Neuronal stem cell (in vitro differentiated cells): Measurements from ENCODE around the gene EPC2.

Experiments
- DNase-seq: peaks from one replicate; pipeline ENCODE4 v3.0.0-alpha.2; 2013; ENCODE audit warnings: low spot score
- H2AFZ ChIP-seq: one replicate; pipeline ENCODE4 v1.6.1; 2013; ENCODE audit warnings: mild to moderate bottlenecking, low read length, inconsistent platforms
- H2AK5ac ChIP-seq: 2 replicates; pipeline ENCODE4 v1.6.1; 2013; ENCODE audit warnings: low read depth, mild to moderate bottlenecking, inconsistent platforms, low read length, moderate library complexity, mixed read lengths
- H2BK120ac ChIP-seq: 2 replicates; pipeline ENCODE4 v1.6.1; 2013; ENCODE audit warnings: low read depth, mild to moderate bottlenecking, inconsistent platforms, low read length, moderate library complexity, mixed read lengths
- H2BK12ac ChIP-seq: one replicate; pipeline ENCODE4 v1.6.1; 2013; ENCODE audit warnings: low read length, inconsistent platforms
- H2BK15ac ChIP-seq: 2 replicates; pipeline ENCODE4 v1.6.1; 2013; ENCODE audit warnings: mild to moderate bottlenecking, low read length, inconsistent platforms, mixed read lengths
- H2BK5ac ChIP-seq: one replicate; pipeline ENCODE4 v1.6.1; 2013; ENCODE audit warnings: inconsistent platforms, mild to moderate bottlenecking, low read length, moderate library complexity
- H3K14ac ChIP-seq: one replicate; pipeline ENCODE4 v1.6.1; 2013; ENCODE audit warnings: low read length, inconsistent platforms
- H3K18ac ChIP-seq: 2 replicates; pipeline ENCODE4 v1.6.1; 2013; ENCODE audit warnings: low read length, inconsistent platforms
- H3K23ac ChIP-seq: 2 replicates; pipeline ENCODE4 v1.6.1; 2013; ENCODE audit warnings: low read depth, mild to moderate bottlenecking, mixed read lengths, low read length, inconsistent platforms; ENCODE audit not compliant: poor library complexity
- H3K27ac ChIP-seq: replicated peaks from 3 replicates; pipeline ENCODE4 v1.5.1; 2013; ENCODE audit warnings: low read length, inconsistent platforms
- H3K27me3 ChIP-seq, 3 experiments: 2 replicates each; pipeline ENCODE4 v1.6.1; 2013; ENCODE audit warnings: low read length in 3 of 3, mild to moderate bottlenecking in 2 of 3, inconsistent platforms in 1 of 3, low read depth in 1 of 3, mixed read lengths in 1 of 3, moderate library complexity in 1 of 3; ENCODE audit not compliant: control insufficient read depth in 3 of 3, insufficient read depth in 3 of 3
- H3K36me3 ChIP-seq, 2 donors: replicated peaks in 1 of 2; 2 replicates each; pipeline ENCODE4 v1.6.1; 2013; ENCODE audit warnings: low read length in 2 of 2; ENCODE audit not compliant: control insufficient read depth in 2 of 2, insufficient read depth in 2 of 2
- H3K4ac ChIP-seq: 2 replicates; pipeline ENCODE4 v1.6.1; 2013; ENCODE audit warnings: inconsistent platforms, mild to moderate bottlenecking, low read length, moderate library complexity
- H3K4me1 ChIP-seq, 2 donors: 1 replicate in 1 of 2; 2 replicates in 1 of 2; pipeline ENCODE4 v1.6.1; 2013; ENCODE audit warnings: low read length in 2 of 2, low read depth in 1 of 2; ENCODE audit not compliant: control insufficient read depth in 2 of 2, insufficient read depth in 1 of 2
- H3K4me2 ChIP-seq: one replicate; pipeline ENCODE4 v1.6.1; 2013; ENCODE audit warnings: mild to moderate bottlenecking, low read length, inconsistent platforms; ENCODE audit not compliant: insufficient read depth, poor library complexity, severe bottlenecking
- H3K4me3 ChIP-seq, 2 donors: 2 replicates each; pipeline ENCODE4 v1.5.1; 2013; ENCODE audit warnings: low read length in 2 of 2, mild to moderate bottlenecking in 2 of 2, inconsistent platforms in 1 of 2, moderate library complexity in 1 of 2
- H3K79me1 ChIP-seq: one replicate; pipeline ENCODE4 v1.6.1; 2013; ENCODE audit warnings: low read depth, mild to moderate bottlenecking, inconsistent platforms, low read length, moderate library complexity
- H3K9ac ChIP-seq: one replicate; pipeline ENCODE4 v1.6.1; 2013; ENCODE audit warnings: mild to moderate bottlenecking, low read depth, low read length, inconsistent platforms; ENCODE audit not compliant: poor library complexity
- H3K9me3 ChIP-seq, 2 donors: replicated peaks in 1 of 2; 2 replicates each; pipeline versions ENCODE3 to v1.6.1; 2013; ENCODE audit warnings: low read length in 2 of 2, mild to moderate bottlenecking in 2 of 2, inconsistent platforms in 1 of 2, low read depth in 1 of 2, mixed read lengths in 1 of 2, moderate library complexity in 1 of 2; ENCODE audit not compliant: control insufficient read depth in 2 of 2, insufficient read depth in 1 of 2
- H4K8ac ChIP-seq: one replicate; pipeline ENCODE4 v1.6.1; 2013; ENCODE audit warnings: low read depth, mild to moderate bottlenecking, inconsistent platforms, low read length, moderate library complexity
- H4K91ac ChIP-seq: one replicate; pipeline ENCODE4 v1.6.1; 2013; ENCODE audit warnings: low read length, low read depth, mild to moderate bottlenecking, inconsistent platforms; ENCODE audit not compliant: poor library complexity
- WGBS, 2 donors: extraction: QIAGEN DNeasy Blood & Tissue Kit; methylation state at CpG; one replicate each; pipeline ENCODE4 v1.1.7; 2013; ENCODE audit warnings: missing lambda C conversion rate in 2 of 2, mixed read lengths in 1 of 2; ENCODE audit not compliant: insufficient read length in 2 of 2, insufficient replicate concordance in 1 of 2; ENCODE audit errors: extremely low coverage in 2 of 2; 5-methylcytosine and 5-hydroxymethylcytosine counted together

EPC2 gene

DNA sequence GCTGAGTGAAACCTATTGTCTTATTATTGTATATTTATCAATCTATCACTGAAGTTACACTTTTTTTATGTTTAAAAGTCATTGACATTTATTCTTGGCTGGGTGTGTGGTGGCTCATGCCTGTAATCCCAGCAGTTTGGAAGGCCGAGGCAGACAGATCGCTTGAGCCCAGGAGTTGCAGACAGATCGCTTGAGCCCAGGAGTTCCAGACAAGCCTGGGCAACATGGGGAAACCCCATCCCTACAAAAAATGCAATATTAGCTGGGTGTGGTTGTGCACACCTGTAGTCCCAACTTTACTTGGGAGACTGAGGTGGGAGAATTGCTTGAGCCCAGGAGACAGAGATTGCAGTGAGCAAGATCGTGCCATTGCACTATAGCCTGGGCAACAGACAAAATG lies 97.8 kb downstream of the EPC2 start:
- H3K27me3 ChIP-seq, result no peaks in the 10 kb centered on the region
- no peak overlapping the region for H3K4ac ChIP-seq
- WGBS, 2 donors, result no CpG with 5 or more reads among the region's 4 CpGs
- no peak overlapping the region for H3K23ac ChIP-seq
- H3K27ac ChIP-seq, result no peak overlapping the region
- no peak overlapping the region for H2BK15ac ChIP-seq
- H3K36me3 ChIP-seq, result peaks cover 0 to 12% of the 10 kb centered on the region in 2 donors
- no peak overlapping the region for H2BK12ac ChIP-seq
- no peak overlapping the region for H2AFZ ChIP-seq
- H4K8ac ChIP-seq, result no peak overlapping the region
- no peak for DNase-seq
- H2BK5ac ChIP-seq, result no peak overlapping the region
- H2AK5ac ChIP-seq, result no peak overlapping the region
- H3K79me1 ChIP-seq, result no peaks in the 10 kb centered on the region
- H3K14ac ChIP-seq, result no peak overlapping the region
- no peak overlapping the region for H4K91ac ChIP-seq
- no peak overlapping the region for H3K4me3 ChIP-seq
- no peaks in the 10 kb centered on the region for H3K9me3 ChIP-seq
- H2BK120ac ChIP-seq, result no peak overlapping the region
- H3K18ac ChIP-seq, result no peak overlapping the region
- no peak overlapping the region for H3K4me2 ChIP-seq
- no peaks in the 10 kb centered on the region for H3K4me1 ChIP-seq
- H3K9ac ChIP-seq, result no peak overlapping the region

DNA sequence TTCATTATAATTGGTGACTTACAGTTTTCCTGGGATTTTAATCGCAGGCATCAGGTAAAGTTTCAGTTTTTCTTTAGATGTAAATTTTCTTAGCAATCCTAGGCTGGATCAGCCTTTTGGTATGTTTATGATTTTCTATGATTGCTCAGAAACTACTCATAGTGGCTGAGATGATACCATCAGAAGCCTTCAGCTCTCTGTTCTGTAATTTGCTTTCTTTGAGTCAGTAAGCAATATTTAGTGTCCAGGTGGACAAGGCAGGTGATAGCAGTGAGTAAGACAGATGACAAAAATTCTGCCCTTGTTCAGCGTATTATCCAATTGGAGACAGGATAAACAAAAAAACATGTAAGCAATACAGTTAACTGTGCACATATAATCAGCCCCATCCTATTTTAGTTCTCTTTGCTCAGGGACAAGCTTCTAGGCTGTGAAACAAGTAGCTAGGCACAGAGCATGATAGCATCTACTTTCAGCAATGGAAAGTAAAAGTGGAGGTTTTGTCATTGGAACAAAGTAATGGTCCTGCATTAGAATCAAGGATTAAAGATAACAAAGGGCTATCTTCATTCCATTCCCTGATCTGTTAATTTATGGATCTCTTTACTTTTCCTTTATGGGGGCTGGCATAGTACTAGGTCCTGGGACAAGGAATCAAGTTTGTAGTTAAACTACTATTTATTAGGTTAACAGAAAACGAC lies 100.8 kb downstream of the EPC2 start:
- Histone ChIP-seq H3K27me3 (no peaks in the 10 kb centered on the region), H2BK12ac (no peak overlapping the region), H3K14ac (no peak overlapping the region), H3K4me2 (no peak overlapping the region), H2BK120ac (no peak overlapping the region), H3K9ac (no peak overlapping the region), H3K9me3 (no peaks in the 10 kb centered on the region), H3K4me3 (no peak overlapping the region), H3K27ac (no peak overlapping the region), H3K18ac (no peak overlapping the region), H2AFZ (no peak overlapping the region), H2BK5ac (no peak overlapping the region), H4K91ac (no peak overlapping the region), H3K4me1 (no peaks in the 10 kb centered on the region), H3K4ac (no peak overlapping the region), H3K79me1 (no peaks in the 10 kb centered on the region), H3K36me3 (peaks cover 0 to 24% of the 10 kb centered on the region in 2 donors), H2BK15ac (no peak overlapping the region), H3K23ac (no peak overlapping the region), H2AK5ac (no peak overlapping the region), H4K8ac (no peak overlapping the region)
- WGBS, 2 donors, result no CpG with 5 or more reads among the region's 3 CpGs
- DNase-seq, result no peak

GRCh38 chr2:148746973-148747372 lies 102.4 kb downstream of the EPC2 start:
- H3K36me3 ChIP-seq, result peaks cover 0 to 26% of the 10 kb centered on the region in 2 donors
- no peak overlapping the region for H3K23ac ChIP-seq

DNA sequence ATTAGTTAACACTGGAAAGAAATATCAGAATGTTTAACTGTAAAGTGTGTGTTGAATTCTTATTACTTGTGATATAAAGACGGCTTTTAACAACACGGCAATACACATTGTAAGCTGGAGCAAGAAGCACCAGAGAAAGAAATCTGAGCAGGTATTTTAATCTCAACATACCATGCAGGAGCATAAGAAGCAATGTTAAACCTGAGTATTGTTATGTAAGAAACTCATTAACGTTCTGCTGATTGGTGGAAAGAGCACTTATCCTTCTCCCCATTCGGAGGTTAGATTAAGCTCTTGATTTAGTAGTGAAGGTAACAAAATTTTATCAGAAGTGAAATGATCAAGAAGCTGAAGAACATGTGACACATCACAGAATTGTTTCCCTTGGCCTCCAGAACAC lies 107.4 kb downstream of the EPC2 start:
- Histone ChIP-seq H3K4me3 (no peak overlapping the region), H3K79me1 (no peaks in the 10 kb centered on the region), H3K9ac (no peak overlapping the region), H2BK12ac (no peak overlapping the region), H2AFZ (no peak overlapping the region), H3K27me3 (no peaks in the 10 kb centered on the region), H3K4ac (no peak overlapping the region), H4K8ac (no peak overlapping the region), H3K36me3 (peaks cover 0 to 56% of the 10 kb centered on the region in 2 donors), H3K18ac (no peak overlapping the region), H3K23ac (no peak overlapping the region), H2BK15ac (no peak overlapping the region), H4K91ac (no peak overlapping the region), H2BK120ac (no peak overlapping the region), H3K27ac (no peak overlapping the region), H3K14ac (no peak overlapping the region), H3K4me1 (no peaks in the 10 kb centered on the region), H2AK5ac (no peak overlapping the region), H3K4me2 (no peak overlapping the region), H2BK5ac (no peak overlapping the region), H3K9me3 (no peaks in the 10 kb centered on the region)
- WGBS, 2 donors, result no CpG with 5 or more reads among the region's 4 CpGs
- DNase-seq, result no peak

More at GRCh38 chr2:148746973-148747372, 102.4 kb downstream of the EPC2 start:
- Histone ChIP-seq H3K9ac (no peak overlapping the region), H2BK12ac (no peak overlapping the region), H2BK5ac (no peak overlapping the region), H3K79me1 (no peaks in the 10 kb centered on the region), H3K4me1 (no peaks in the 10 kb centered on the region), H3K9me3 (no peaks in the 10 kb centered on the region), H2BK120ac (no peak overlapping the region), H3K4me2 (no peak overlapping the region), H3K18ac (no peak overlapping the region), H2AK5ac (no peak overlapping the region), H4K8ac (no peak overlapping the region), H3K27me3 (no peaks in the 10 kb centered on the region), H3K4me3 (no peak overlapping the region), H4K91ac (no peak overlapping the region), H2AFZ (no peak overlapping the region), H3K27ac (no peak overlapping the region), H3K4ac (no peak overlapping the region), H3K14ac (no peak overlapping the region), H2BK15ac (no peak overlapping the region)
- WGBS, 2 donors, result no CpG with 5 or more reads among the region's 1 CpG
- no peak for DNase-seq
